GM21619 (cell line): ENCODE results near the gene MON1A.
"Not testable (repeated sequence)": the region's sequence is repeated elsewhere in the genome, so short reads cannot be mapped to it uniquely, and the experiment has no call there.

Source experiments
- ATAC-seq: cut with Tn5 transposase; IDR thresholded peaks from one replicate; pipeline ENCODE4 v1.9.1; 2021; ENCODE audit not compliant: unreplicated experiment

Gene MON1A

GRCh38 chr3:49929291-49930167 is at the start of gene MON1A:
TSS of gene MON1A (minus strand) at chr3:49929811. CDS start at chr3:49913346, 16,465 bp downstream.
- peak; percentile 87 for ATAC-seq

GRCh38 chr3:49976942-49977341 is 47.3 kb upstream of the MON1A start:
- ATAC-seq: no peak

GRCh38 chr3:49972656-49973055 is 43.0 kb upstream of the MON1A start:
- ATAC-seq: no peak

- ATAC-seq: no peak
Measured at GRCh38 chr3:49968346-49968745, 38.7 kb upstream of the MON1A start.

GRCh38 chr3:49967291-49967690 is 37.7 kb upstream of the MON1A start:
- ATAC-seq: no peak

- no peak for ATAC-seq
Measured at GRCh38 chr3:49966233-49966942, 36.8 kb upstream of the MON1A start.

- ATAC-seq: no peak
Measured at GRCh38 chr3:49955636-49956035, 26.0 kb upstream of the MON1A start.

GRCh38 chr3:49952924-49953323 is 23.3 kb upstream of the MON1A start:
- no peak for ATAC-seq

- no peak for ATAC-seq
Measured at GRCh38 chr3:49942651-49943050, 13.0 kb upstream of the MON1A start.

GRCh38 chr3:49940667-49941249 is 11.1 kb upstream of the MON1A start:
- no peak for ATAC-seq

- ATAC-seq: peak; percentile 88
Measured at GRCh38 chr3:49939858-49940666, 10.5 kb upstream of the MON1A start, which contains the start of gene RBM6. TSS of gene RBM6 (plus strand) at chr3:49940150. CDS start at chr3:49962642, 22,492 bp downstream.

- no peak for ATAC-seq
Measured at GRCh38 chr3:49937090-49937489, 7.5 kb upstream of the MON1A start.

GRCh38 chr3:49932281-49932680 is 2.7 kb upstream of the MON1A start:
- not testable (repeated sequence) for ATAC-seq

GRCh38 chr3:49930922-49931321 is 1.3 kb upstream of the MON1A start:
- no peak for ATAC-seq

GRCh38 chr3:49930168-49930690 is 618 bp upstream of the MON1A start:
- no peak for ATAC-seq

- ATAC-seq: no peak
Measured at GRCh38 chr3:49928481-49929017, 1.1 kb downstream of the MON1A start.

GRCh38 chr3:49927798-49928197 is 1.8 kb downstream of the MON1A start:
- no peak for ATAC-seq

GRCh38 chr3:49926117-49926728 is 3.4 kb downstream of the MON1A start:
- no peak for ATAC-seq

- ATAC-seq: no peak
Measured at GRCh38 chr3:49925485-49925884, 4.1 kb downstream of the MON1A start.

GRCh38 chr3:49924683-49925082 is 4.9 kb downstream of the MON1A start:
- no peak for ATAC-seq
